Activated naive CD4-positive, alpha-beta T cell (primary cell): ENCODE results near the gene CILP2.
A peak's percentile ranks its signal among the peaks of the same experiment; 100 is the strongest.

Experiments
- DNase-seq, 4 experiments: peaks; one replicate each; lab custom pipeline; 2025; lab: John Stamatoyannopoulos, UW

CILP2 gene

GRCh38 chr19:19538061-19538784 is at the start of gene CILP2:
Gene CILP2 (plus strand): TSS chr19:19538265. CDS start chr19:19538350, 85 bp downstream.
- DNase-seq: peak in 2 of 4 experiments; percentile 21 to 49

- DNase-seq: peak; percentile 29 to 80 (median 58)
These were observed 49.0 kb upstream of the CILP2 start for GRCh38 chr19:19488875-19489690.

- DNase-seq: no peak
These were observed 48.3 kb upstream of the CILP2 start for GRCh38 chr19:19489804-19490204.

GRCh38 chr19:19490214-19490968 is 47.7 kb upstream of the CILP2 start:
- peak; percentile 32 to 68 (median 54) for DNase-seq

GRCh38 chr19:19491321-19492025 is 46.6 kb upstream of the CILP2 start:
- no peak for DNase-seq

GRCh38 chr19:19492026-19492610 is 45.9 kb upstream of the CILP2 start:
- DNase-seq: no peak

- DNase-seq: no peak
These were observed 44.1 kb upstream of the CILP2 start for GRCh38 chr19:19493841-19494546.

GRCh38 chr19:19495614-19496603 is 42.2 kb upstream of the CILP2 start:
- DNase-seq: no peak

- no peak for DNase-seq
These were observed 39.6 kb upstream of the CILP2 start for GRCh38 chr19:19498255-19498991.

GRCh38 chr19:19499272-19499995 is 38.6 kb upstream of the CILP2 start:
- no peak for DNase-seq

- no peak for DNase-seq
These were observed 37.0 kb upstream of the CILP2 start for GRCh38 chr19:19500975-19501644.

- no peak for DNase-seq
These were observed 36.3 kb upstream of the CILP2 start for GRCh38 chr19:19501798-19502197.

- DNase-seq: no peak
These were observed 35.8 kb upstream of the CILP2 start for GRCh38 chr19:19502281-19502680.

GRCh38 chr19:19502808-19503602 is 35.1 kb upstream of the CILP2 start:
- no peak for DNase-seq

- DNase-seq: no peak
These were observed 33.1 kb upstream of the CILP2 start for GRCh38 chr19:19504754-19505668.
